Pulmonary artery endothelial cell (primary cell): ENCODE data around the gene RPP38. TPM values are rescaled to one million over a fixed set of nuclear protein-coding genes. Genes with fewer than 3 reads are reported as not detected.

Source experiments
- DNase-seq: peaks from one replicate; pipeline ENCODE4 v3.0.0-alpha.2; 2011; ENCODE audit warnings: low read depth, low spot score
- total RNA-seq: library from RNA; depleted of rRNA; stranded (reverse); fragments of >200 nt; gene quantifications from 2 replicates; pipeline ENCODE4 v1.2.3, GENCODE V29; 2014

The RPP38 gene
- total RNA-seq, 1 donor from 2014 or later: 10.4 TPM

DNA sequence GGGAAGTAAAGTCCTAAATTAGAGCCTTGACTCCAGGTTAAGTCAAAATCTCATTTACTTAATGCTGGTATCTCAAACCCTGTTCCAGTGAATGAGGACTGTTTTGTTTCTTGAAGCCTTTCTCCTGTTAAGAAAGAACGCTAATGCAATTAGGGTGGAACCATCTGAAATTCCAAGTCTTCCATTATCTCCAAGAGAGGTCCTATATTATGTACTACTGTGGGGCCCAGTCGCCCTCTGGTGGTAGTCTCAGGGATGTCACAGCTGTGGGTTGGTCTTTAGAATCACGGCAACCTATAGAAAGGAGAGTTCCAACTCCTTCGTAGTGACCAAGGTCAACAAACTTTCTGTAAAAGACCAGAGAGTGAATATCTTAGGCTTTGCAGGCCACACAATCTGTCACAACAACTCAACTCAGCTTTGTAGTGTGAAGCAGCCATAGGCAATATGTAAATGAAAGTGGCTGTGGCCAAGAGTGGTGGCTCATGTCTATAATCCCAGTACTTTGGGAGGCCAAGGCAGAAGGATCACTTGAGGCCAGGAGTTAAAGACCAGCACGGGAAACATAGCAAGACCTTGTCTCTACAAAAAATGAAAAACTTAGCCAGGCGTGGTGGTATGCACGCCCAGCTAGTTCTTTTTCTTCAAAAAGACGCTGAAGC lies 9.3 kb downstream of the RPP38 start:
- DNase-seq: no peak

GRCh38 chr10:15112657-15113056 lies 15.5 kb downstream of the RPP38 start:
- DNase-seq: no peak

DNA sequence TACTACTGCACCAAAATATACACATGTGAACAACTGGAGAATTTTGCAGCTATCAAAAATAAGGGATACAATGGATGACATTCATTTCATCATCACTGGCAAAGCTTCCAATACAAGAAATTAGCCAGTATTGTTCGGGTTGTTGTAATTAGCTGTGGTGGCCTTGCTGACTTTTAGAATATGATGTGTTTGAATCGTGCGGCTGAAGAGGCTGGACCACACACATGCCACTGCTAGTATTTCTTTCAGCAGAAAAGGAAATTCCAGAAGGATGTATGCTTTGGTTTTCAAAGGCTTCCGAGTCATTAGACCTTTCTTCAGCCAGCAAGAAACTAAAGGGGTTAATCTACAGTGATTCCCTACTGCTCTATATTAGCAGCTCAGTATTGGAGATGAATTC lies 16.6 kb downstream of the RPP38 start:
- no peak for DNase-seq

DNA sequence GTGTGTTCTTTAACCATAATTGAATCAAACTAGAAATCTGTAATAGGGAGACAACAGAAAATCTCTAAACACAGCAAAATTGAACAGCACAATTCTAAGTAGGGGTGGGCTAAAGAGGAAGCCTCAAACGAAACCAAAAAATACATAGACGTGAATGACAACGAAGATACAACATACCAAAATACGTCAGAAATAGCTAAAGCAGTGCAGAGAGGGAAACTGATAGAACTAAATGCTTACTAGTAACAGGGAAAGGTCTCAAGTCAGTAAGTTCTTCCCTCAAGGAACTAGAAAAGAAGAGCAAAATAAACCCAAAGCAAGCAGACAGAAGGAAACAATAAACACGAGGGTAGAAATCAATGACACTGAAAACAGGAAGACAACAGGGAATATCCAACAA lies 19.1 kb downstream of the RPP38 start:
- DNase-seq: no peak

- no peak for DNase-seq
Measured at GRCh38 chr10:15118615-15119014, 21.5 kb downstream of the RPP38 start.

DNA sequence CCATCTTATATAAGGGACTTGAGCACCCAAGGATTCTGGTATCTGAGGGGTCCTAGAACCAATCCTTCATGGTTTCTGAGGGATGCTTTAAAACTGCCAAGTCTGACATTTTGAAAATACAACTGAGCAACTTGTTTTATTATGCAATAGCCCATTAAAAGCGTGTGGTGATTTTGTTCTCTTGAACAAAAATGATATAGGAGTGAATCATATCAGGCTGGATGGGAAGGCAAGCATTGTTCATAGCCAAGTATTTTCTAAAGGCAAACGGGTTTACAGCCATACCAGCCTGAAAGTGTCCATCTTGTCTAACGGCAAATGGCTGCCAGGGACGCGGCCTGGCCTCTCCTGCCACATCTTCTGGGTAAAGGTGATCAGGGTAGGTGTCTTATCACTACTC lies 23.4 kb downstream of the RPP38 start:
- no peak for DNase-seq

GRCh38 chr10:15121707-15122106 lies 24.6 kb downstream of the RPP38 start:
- no peak for DNase-seq

DNA sequence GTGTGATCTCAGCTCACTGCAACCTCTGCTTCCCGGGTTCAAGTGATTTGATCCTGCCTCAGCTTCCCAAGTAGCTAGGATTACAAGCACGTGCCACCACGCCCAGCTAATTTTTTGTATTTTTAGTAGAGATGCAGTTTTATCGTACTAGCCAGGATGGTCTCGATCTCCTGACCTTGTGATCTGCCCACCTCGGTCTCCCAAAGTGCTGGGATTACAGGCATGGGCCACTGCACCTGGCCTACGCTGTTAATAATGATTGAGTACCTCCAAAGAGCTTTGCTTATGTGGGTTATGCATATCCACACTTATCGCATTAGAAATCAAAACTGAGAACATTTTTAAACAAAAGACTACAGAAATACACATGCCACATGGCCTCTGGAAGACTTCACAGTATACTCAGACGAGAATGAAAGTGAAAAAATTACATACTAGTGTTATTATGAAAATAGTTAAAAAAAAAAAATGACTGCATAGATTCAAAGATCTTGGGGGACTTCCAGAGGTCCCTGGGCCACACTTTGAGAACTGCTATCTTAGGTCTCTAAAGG lies 25.4 kb downstream of the RPP38 start:
- DNase-seq: no peak

- peak; percentile 40 for DNase-seq
Measured at GRCh38 chr10:15123749-15124184, 26.6 kb downstream of the RPP38 start.

DNA sequence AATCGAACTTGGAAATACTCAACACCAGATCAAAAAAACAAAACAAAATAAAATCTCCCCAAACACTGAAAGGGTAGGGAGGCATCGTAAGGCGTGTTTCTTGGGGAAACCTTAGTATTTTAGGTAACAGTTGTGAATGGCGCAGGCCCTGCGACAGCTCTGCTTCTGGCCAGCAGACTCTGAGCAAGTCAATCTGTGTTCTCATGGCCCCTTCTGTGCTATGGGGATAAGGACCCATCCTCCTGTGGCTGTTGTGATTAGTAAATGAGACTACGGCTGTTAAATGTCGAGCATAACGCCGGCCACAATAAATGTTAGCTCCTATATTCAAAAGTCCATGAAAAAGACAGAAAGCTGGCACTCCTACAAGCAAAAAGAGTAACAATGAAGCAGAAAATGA lies 27.0 kb downstream of the RPP38 start:
- DNase-seq: no peak

- no peak for DNase-seq
Measured at GRCh38 chr10:15124908-15125307, 27.8 kb downstream of the RPP38 start.

GRCh38 chr10:15131330-15131729 lies 34.2 kb downstream of the RPP38 start:
- no peak for DNase-seq

DNA sequence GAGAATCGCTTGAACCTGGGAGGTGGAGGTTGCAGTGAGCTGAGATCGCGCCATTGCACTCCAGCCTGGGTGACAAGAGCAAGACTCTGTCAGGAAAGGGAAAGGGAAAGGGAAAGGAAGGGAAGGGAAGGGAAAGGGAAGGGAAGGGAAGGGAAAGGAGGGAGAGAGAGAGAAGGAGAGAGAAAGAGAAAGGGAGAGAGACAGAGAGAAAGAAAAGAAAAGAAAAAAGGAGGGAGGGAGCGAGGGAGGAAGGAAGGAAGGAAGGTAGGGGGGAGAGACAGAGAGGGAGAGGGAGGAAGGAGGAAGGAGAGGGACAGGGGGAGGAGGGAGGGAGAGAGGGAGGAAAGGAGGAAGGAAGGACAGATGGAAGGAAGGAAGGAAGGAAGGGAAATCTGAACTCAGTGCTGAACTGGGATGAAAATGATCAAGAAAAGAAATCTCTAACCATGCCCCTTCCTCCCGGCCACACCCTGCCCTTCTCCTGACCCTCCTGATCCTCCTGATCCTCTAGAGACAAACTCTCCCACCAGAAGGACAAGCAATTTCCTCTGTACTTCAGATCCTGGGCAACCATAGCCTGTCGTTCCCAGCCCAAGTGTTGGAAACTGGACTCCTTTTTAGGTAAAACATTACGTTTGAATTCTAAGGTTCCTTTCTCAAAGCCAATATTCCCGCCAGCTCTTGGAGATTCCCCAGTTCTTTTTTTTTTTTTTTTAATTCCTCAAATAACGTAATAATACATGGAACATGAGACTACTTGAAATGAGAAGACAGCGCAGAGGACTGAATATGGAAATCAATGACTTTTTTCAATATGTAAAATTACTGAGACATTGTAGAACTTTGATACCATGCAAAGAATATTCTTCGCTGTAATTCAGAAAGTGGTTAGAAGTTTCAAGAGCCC lies 39.2 kb downstream of the RPP38 start:
- no peak for DNase-seq

DNA sequence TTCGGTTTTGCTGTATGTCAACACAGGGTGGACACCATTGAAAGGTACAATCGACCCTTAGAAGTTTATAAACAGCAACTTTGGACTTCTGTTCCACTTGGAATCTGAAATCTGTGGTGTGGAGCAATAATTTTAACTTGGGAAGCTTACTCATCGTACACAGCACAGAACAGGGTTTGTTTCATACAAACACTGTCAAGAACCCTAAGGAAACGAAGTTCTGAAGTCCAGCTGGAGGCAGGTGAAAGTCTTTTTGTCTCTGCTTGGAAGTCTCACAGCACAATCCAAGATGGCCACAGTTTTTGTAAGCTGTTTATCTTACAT lies 39.8 kb downstream of the RPP38 start:
- no peak for DNase-seq

DNA sequence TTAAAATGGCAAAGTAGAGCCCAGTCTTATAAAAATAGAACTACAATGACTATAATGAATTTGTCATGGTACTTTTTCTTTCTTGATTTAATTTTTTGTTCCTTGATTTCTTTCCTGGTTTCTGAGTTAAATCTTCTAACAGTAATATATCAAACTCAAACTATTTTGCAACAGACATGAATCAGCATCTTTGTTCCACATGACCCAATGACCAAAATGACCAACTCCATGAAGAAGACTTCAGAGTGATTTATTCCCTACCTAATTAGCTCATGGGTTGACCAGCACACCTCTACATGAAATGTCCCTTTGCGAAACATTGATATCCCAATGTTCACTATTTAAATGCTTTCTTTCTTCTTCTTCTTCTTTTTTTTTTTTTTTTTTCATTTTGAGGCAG lies 40.5 kb downstream of the RPP38 start:
- DNase-seq: no peak

- no peak for DNase-seq
Measured at GRCh38 chr10:15140698-15141097, 43.5 kb downstream of the RPP38 start.

DNA sequence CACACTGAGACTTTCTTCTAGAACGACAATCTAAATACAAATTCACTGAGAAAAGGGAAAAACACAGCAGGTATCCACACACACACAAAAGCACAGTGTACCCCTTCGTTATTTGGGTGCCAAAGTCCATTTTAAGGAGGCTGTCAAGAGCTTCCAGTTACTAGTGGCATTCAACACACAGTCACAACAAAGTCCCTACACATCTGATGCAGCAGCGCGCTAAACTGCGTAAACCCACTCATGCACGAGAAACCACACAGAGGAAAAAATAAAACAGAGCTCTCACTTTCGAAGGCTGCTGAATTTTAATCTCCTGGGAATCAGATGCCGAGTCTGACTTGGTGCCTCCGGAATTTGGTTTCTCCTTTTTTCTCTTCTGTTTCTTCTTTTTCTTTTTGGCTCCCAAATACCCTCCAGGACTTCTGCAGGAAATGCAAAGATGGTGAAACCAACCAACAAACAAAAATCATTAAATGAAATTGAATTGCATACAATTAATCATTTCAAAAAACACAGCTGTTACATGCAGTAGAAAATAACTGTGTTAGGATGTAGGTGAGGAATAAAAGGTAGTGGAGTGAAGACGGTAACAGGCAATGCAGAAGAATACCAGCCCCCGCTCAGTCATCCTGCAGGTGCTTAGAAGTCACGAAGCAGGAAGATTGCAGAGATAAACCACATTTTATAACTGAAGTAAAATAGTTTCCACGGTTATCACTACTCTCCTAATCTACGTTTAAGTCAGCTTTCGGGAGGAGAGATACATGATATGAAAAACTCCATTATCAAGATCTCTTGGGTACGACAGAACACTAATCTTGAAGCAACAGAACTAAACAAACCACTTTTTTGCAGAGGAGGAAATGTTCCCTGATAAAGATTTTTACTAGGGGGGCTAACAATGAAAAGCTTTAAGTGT lies 44.2 kb downstream of the RPP38 start:
- no peak for DNase-seq

DNA sequence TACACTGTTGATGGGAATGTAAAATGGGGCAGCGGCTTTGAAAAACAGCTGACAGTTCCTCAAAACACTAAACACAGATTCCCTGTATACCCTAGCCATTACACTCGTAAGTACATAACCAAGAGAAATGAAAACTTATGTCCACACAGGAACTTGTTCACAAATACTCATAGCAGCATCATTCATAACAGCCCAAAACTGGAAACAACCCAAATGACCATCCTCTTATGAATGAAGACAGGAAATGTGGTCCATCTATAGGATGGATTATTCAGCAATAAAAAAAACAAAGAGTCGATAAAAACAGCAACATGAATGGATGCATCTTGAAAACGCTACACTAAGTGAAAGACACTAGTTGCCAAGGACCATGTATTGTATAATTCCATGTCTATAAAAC lies 47.6 kb downstream of the RPP38 start:
- no peak for DNase-seq

DNA sequence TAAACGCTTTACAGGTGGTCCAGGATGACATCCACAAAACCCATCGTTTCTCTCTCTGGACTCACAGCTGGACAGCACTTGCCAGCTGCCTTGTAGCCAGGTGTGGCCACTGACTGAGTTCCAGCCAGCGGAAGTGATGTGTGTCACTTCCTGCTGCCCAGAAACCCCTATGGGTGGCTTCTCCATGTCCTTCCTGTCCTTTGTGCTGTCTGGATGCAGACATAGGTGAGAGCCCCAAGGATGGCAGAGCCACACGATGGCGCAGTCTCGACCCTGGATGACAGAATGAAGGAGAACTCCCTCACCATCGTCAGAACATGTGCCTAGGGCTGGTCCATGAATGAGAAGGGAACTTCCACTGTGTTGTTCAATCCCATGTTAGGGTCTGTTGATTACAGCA lies 49.2 kb downstream of the RPP38 start:
- no peak for DNase-seq

DNA sequence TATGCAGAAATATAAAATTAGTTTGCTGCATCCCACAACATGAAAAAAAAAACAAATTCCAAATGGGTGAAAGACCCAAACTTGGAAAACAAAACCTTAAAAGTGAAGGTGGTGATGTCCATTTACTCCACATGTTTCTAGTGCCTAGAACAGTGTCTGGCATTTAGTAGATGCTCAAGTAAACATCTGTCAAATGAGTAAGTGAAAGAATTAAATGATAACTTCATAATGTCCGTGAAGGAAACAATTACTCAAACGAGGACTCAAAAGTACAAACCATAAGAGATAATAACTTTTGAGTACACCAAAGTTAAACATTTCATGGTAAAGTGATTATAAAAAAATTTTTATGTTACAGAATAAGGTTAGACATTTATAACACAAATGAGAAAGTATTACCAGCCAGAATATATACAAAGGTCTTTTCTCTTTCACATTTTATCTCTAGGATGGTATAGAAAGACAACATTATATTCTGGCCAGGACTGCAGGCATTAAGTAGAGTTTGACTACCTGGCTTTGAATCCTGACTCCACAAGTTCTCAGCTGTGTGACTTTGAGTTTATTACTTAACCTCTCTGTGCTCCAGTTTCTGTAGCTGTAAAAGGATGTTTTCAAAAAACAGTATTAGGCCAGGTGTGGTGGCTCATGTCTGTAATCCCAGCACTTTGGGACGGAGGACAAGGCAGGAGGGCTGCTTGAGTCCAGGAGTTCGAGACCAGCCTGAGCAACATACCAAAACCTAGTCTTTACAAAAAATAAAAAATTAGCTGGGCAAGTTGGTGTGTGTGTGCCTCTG lies 50.6 kb downstream of the RPP38 start:
- DNase-seq: no peak
